Measurements from ENCODE around the gene DDX60.
"Not testable (repeated sequence)": the region's sequence is repeated elsewhere in the genome, so short reads cannot be mapped to it uniquely, and the experiment has no call there.

The DDX60 gene, protein sequence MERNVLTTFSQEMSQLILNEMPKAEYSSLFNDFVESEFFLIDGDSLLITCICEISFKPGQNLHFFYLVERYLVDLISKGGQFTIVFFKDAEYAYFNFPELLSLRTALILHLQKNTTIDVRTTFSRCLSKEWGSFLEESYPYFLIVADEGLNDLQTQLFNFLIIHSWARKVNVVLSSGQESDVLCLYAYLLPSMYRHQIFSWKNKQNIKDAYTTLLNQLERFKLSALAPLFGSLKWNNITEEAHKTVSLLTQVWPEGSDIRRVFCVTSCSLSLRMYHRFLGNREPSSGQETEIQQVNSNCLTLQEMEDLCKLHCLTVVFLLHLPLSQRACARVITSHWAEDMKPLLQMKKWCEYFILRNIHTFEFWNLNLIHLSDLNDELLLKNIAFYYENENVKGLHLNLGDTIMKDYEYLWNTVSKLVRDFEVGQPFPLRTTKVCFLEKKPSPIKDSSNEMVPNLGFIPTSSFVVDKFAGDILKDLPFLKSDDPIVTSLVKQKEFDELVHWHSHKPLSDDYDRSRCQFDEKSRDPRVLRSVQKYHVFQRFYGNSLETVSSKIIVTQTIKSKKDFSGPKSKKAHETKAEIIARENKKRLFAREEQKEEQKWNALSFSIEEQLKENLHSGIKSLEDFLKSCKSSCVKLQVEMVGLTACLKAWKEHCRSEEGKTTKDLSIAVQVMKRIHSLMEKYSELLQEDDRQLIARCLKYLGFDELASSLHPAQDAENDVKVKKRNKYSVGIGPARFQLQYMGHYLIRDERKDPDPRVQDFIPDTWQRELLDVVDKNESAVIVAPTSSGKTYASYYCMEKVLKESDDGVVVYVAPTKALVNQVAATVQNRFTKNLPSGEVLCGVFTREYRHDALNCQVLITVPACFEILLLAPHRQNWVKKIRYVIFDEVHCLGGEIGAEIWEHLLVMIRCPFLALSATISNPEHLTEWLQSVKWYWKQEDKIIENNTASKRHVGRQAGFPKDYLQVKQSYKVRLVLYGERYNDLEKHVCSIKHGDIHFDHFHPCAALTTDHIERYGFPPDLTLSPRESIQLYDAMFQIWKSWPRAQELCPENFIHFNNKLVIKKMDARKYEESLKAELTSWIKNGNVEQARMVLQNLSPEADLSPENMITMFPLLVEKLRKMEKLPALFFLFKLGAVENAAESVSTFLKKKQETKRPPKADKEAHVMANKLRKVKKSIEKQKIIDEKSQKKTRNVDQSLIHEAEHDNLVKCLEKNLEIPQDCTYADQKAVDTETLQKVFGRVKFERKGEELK (N-terminal part only)

DNA sequence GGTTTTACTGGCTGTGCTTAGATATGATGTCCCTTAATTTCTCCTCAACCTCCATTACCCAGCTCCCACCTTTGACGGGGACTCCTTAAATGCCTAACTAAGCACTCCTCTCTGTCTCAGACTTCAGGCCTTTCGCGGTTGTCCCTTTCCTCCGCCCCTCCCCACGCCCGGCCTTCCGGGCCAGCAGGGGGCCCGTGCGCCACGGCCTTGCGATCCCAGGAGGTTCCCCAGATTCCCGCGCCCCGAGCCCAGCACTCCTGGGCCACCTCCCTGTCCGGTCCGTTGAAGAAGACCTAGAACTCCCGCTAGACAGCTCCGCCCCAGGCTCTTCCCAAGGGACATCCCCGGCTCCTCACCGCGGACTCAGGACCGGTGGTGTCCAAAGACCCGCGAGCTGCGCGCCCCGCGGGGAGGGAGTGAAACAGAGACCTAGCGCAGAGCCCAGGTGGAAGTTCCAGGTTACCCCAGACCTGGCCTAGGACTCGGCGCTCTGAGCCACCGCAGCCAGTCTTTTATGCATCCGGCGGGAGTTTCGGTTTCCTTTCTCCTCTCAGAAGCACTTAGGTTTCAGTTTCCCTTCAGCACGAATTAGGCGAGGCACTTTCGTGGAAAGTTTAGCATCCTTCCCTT lies at the start of gene DDX60:
DDX60 (minus strand) TSS at position 487 of the 630 bp plus-strand sequence. CDS start 7,493 bp downstream, outside the sequence.
- peak; percentile 67 for DNase-seq (ENCODE audit: low read depth, low spot score)

DNA sequence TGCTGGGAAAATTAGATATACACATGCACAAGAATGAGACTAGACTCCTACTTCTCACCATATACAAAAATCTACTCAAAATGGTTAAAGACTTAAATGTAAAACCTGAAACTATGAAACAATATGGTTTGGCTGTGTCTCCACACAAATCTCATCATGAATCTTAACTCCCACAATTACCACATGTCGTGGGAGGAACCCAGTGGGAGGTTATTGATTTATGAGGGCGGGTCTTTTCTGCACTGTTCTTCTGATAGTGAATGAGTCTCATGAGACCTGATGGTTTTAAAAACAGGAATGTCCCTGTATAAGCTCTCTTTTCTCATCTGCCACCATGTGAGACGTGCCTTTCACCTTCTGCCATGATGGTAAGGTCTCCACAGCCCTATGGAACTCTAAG lies 48.5 kb upstream of the DDX60 start:
- DNase-seq (ENCODE audit: low read depth, low spot score), result no peak

DNA sequence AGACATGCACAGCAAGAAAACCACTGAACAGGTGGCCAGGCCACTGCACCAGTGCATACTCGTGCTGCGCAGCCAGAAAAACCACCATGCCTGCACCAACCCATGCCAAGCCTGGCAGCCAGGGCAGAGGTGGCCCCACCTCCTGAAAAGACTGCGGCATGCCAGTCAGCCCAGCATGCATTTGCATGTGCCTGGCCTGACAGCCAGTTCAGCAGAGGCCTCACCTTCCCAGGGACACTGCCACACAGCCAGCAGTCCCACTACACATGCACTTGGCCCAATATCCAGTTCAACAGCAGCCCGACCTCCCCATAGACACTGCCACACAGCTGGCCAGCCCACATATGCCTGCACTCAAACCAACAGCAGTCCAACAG lies 43.5 kb upstream of the DDX60 start:
- DNase-seq (ENCODE audit: low read depth, low spot score), result no peak

DNA sequence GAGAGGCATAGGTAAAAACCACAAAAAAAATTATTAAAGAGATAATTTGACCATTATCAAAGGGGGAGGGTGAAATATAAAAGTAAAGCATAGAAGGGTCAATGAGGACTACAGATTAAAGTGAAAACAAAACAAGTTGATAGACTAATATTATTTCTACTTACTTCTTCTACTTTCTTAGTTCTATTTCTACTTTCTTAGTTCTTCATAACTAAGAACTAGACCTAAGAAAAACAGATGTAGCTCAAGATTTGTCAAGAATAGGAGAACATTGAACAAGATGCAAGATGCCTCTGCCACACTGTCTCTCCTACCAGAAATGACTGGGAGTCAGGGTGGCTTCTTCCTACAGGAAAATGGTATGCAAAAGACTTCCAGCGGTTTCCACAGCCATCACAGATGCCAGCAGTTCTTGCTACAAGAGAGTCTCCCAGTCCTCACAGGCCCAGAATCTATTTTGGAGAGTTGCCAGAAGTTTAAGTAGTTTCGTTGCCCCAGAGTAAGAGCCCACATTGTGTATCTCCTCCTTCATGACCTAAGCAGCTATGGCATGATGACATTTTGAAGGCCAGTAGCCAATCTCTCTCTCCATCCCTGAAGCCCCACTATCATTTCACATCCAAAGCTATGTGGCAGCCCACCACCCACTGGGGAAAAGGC lies 42.9 kb upstream of the DDX60 start:
- no peak for DNase-seq (ENCODE audit: low read depth, low spot score)

DNA sequence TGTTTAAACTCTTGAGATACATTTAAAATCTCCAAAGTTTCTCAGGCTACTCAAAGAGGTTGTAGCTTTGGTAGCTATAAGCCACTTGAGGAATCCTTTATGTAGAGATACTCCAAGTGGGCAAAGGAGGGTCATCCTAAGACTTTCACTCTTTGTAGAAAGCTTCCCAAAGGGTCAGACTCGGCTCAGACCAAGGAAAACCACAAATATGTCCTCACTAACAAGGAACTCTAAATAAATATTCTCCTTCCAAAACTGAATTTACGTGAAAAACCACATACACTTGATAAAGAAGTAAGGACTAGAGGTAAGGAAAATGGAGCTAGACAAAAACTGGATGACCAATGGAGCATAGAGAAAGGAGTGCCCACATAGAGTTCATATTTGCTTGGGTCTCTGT lies 41.7 kb upstream of the DDX60 start:
- DNase-seq (ENCODE audit: low read depth, low spot score), result no peak

DNA sequence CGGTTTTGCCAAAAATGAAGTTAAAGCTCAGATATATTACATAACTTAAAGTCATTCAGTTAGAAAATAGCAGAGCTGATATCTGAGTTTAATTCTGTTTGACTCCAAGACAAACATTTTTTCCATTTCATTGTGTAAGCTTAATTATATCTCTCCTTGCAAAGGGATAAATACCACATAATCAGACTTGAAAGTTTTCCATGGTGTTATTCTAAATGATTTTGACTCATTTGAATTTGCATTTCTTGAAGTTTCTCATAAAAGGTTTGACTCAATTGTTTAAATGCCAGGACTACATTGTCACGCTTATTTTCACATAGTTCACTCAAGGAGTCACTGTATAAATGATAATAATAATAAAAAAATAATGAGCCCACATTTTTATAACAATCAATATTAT lies 39.4 kb upstream of the DDX60 start:
- no peak for DNase-seq (ENCODE audit: low read depth, low spot score)

DNA sequence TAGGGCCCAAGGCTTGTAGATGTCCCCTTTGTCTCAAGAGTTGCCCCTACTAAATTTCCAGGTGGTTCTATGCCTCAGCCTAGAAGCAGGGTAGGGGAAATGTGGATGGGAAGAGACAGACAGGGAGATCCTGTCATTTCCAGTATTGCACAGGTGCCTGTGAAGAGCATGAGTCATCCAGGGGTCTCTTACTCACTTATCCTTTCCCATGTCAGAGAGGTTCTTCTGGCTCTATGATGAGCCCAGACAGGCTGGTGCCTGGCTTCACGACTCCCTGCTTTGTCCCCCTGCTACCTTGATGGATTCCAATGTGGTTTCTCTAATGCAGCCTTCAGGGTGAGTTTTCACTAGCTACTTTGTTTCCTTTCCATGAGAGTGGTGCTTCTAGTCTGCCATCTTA lies 35.2 kb upstream of the DDX60 start:
- no peak for DNase-seq (ENCODE audit: low read depth, low spot score)

DNA sequence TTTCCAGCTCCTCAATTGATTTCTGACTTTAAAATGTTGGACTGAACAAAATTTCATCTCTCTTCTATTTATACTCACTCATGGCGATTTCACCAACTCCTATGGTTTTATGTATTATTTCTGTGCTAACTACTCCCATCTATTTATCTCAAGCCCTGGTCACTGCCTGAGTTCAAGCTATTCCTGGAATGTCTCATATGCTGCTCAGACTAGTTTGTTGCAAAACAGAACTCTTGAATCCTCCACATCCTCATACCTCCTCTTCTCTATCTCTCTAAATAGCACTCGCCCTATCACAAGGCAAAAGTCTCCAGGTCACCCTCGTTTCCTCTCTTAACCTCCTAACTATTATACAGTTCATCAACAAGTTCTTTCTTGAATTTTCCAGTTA lies 19.0 kb upstream of the DDX60 start:
- DNase-seq (ENCODE audit: low read depth, low spot score), result no peak

DNA sequence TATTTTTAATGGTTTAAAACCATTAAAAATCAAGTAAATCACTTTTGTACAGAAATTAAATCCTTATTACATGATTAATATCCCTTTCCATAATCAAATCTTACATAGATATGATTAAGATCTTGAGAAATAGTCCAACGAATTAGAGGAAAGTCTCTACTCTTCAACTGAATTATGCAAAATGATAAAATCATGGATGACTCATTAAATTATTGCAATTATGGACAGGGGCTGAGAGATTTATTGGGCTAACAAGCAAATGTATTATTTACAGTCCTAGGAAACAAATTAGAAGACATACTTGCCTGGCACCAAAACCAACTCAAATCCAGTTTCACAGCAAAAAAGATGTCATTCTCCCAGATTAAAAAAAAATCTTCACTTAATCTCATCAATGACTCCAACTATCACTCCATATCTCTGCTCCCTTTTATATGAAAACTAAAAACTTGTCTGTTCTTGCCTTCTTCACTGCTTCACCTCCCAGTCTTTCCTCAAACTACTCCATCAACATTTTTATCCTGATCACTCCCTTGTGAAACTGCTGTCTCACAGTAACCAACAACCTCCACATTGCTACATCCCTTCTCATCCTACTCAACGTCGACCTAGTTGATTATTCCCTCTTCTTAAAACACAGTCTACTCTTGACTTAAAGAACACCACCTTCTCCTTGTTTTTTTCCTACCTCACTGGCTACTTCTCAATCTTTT lies 18.4 kb upstream of the DDX60 start:
- DNase-seq (ENCODE audit: low read depth, low spot score), result no peak

DNA sequence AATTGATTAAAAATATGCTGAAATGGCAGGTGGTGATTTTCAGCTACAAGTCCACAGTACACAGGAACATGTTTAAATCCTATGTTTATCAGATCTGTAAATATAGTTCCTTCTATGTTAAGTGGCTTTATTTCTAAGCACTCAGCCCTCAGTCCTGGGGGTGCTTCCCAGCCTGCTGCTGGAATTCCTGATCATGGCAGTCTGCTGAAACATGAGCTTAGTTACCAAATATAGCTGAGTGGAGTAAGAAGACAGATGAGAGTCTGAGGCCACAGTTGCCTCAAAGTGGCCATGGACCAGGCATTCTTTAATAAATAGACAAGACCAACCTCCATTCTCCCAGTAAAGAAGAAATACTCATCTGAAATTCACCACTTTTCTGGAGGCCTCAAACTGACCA lies 17.1 kb upstream of the DDX60 start:
- DNase-seq (ENCODE audit: low read depth, low spot score), result no peak

DNA sequence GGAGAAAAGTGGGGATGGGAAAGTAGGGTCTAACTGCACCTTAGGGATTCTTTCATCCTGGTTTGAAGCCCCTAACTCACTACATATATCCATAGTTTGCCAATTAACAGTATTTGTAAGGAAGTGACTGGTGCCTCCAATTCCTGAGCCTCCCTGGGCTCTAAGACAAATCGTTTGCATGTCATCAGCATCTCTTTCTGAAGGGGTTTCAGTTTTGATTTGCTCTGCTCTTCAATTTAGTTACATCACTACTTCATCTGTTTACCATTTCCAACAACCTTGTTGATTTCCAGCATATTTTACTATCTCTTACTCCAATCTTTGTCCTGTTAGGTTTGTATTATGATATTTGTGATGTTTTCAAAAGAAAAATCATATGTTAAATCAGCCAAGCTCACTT lies 15.5 kb upstream of the DDX60 start:
- no peak for DNase-seq (ENCODE audit: low read depth, low spot score)

DNA sequence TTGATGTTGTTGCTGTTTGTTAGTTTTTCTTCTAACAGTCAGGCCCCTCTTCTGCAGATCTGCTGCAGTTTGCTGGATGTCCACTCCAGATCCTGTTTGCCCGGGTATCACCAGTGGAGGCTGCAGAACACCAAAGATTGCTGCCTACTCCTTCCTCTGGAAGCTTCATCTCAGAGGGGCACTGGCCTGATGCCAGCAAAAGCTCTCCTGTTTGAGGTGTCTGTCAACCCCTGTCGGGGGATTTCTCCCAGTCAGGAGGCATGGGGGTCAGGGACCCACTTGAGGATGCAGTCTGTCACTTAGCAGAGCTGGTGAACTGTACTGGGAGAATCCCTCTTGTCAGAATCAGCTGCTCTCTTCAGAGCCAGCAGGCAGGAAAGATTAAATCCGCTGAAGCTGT lies 12.0 kb upstream of the DDX60 start:
- not testable (repeated sequence) for DNase-seq (ENCODE audit: low read depth, low spot score)

DNA sequence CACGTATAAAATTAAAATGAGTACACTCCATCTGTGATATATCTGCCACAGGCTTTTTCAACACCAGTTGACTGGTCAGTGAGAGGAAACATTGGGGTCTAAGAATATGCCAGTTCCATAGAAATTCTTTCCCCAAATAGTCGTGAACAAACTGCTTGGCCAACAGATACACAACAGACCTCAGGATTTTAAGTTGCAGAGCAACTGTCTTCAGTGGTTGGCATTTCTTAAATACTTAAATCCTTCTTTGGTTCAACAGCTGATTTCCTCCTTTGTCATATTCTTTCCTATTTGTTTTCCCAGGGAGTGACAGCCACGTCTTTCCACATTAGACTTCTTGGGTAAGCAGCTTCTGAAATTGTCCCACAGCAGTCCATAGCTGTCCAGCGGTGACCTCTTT lies 7.0 kb upstream of the DDX60 start:
- DNase-seq (ENCODE audit: low read depth, low spot score), result no peak

DNA sequence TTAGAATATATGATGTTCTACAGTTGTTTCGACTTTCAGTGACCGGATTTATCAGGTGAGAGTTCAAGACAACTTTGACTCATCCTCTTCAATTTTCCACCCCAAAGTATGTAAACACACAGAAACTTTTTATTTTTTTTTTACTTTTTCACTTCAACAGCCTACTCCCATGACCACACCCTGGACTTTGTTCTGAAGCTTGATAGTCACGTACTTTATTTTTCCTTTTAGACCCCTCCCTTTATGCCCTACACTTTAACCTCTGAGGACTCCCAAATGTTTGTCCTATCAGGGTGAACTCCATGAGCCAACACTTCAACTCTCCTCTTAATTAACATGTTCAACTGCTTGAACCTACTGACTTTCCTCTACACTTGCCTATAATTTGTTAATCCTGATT lies 2.5 kb upstream of the DDX60 start:
- no peak for DNase-seq (ENCODE audit: low read depth, low spot score)

DNA sequence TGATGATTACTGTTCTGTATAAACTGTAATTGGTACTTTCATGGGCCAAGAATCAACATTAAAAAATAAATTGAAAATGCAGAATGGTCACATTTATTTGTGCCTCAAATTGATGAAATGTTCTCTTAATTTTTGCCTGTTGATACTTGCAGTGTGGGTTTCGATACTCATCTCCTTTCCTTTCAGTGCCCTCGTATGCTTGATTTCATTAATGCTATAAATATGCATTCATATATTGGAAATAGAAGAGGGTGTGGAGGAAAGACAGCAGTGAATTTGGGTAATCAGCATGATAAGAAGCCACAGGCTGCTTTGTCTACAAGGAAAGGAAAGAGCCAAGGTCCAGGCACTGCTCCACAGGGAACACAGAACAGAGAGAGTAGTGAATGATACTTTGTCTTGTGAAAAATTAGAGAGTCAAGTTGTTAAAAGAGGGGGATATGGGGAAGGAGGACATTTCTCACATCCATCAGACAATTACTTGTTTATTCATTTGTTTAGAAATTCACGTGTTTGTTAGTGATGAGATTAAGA lies 1.0 kb upstream of the DDX60 start:
- DNase-seq (ENCODE audit: low read depth, low spot score), result no peak

DNA sequence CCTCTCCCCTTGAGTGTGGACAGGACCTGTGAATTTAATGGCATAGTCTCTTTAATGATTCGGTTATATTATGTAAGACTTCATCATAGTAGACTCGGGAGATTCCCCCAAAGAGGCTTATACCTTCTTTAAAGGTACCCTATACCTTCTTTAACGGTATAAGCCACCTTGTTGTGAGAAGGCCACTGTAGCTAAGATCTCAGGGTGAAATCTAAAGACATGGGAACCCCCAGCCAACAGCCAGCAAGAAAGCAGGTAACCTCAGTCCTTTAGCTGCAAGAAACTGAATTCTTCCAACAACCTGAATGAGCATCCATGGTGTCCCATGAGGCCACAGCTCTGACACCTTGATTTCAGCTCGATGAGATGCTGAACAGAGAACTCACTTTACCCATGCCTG lies 931 bp downstream of the DDX60 start:
- no peak for DNase-seq (ENCODE audit: low read depth, low spot score)

DNA sequence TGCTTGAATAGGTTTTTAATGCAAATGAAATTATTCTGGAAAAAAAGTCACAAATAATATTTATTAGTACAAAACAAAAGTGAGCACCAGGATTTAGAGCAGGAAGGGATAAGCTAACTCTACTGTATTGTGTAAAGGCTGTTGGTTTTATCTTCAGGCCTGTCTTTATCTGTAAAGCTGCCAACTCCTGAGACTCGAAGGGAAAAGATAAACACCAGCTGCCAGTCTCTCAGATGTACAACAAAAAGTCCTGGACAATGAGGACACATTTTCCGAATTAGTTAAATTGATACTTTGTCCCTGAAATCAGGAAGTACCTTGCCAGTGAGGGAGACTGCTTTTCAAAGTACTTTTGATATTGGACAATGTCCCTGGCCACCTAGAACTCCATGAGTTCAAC lies 8.8 kb downstream of the DDX60 start:
- no peak for DNase-seq (ENCODE audit: low read depth, low spot score)

DNA sequence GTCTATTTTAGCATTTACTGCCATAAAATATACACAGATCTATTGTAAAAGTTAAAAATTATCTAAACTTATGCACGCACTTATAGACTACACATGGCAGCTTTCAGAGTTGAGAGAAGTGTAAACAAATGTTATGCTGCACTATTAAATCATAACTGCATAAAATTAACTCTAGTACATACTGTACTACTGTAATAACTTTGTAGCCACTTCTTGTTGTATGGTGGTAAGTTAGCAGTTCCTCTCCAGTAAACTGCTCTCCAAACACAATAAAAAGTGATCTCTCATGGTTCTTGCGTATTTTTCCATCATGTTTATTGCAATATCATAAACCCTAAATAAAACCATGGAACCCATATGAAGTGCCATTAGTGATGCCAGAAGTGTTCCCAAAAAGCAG lies 9.6 kb downstream of the DDX60 start:
- no peak for DNase-seq (ENCODE audit: low read depth, low spot score)

DNA sequence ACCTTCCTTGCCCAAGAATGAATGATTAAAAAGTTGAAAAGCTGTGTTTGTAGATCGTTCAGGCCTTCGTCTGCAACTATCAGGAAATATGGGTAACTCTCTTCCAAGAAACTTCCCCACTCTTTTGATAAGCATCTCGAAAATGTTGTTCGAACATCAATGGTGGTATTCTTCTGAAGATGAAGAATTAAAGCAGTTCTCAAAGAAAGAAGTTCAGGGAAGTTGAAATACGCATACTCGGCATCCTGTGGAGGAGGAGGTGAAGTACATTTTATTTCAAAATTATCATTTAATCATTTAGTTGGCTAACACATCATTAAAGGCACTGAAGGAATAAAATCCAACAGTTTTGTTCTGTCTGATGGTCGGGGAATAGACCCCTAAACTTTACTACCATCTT lies 12.1 kb downstream of the DDX60 start:
- no peak for DNase-seq (ENCODE audit: low read depth, low spot score)

DNA sequence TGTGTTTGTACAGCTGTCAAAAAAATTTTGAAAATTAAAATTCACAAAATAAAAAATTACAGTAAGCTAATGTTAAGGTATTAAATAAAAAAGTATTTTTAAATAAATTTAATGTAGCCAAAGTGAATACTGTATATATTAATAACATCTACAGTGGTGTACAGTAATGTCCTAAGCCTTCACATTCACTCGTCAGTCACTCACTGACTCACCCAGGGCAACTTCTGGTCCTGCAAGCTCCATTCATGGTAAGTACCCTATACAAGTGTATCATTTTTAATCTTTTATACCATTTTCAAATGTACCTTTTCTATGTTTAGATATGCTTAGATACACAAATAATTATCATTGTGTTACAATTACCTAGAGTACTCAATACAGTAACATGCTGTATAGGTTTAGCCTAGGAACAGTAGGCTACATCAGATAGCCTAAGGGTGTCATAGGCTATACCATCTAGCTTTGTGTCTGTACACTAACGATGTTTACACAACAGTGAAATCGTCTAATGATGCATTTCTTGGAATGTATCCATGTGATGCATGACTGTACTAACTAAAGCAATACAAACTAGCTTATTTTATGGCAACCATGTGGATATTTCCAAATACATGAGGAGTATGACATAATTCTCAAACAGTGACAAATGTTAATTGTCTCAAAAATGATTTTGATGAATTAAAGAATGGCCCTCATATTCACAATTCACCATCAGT lies 13.7 kb downstream of the DDX60 start:
- DNase-seq (ENCODE audit: low read depth, low spot score), result no peak

Data from activated CD4-positive, CD25-positive, alpha-beta regulatory T cell treated with anti-CD3 and anti-CD28 coated beads, Interleukin-2, amount 50 U/mL, for 16 hours (primary cell).